SKM-1 (cell line): ENCODE results near the gene ATF7.
"Not testable (repeated sequence)": the region's sequence is repeated elsewhere in the genome, so short reads cannot be mapped to it uniquely, and the experiment has no call there.

Experiments used
- DNase-seq: peaks from one replicate; lab custom pipeline; 2025; ENCODE audit not compliant: unreplicated experiment; lab: John Stamatoyannopoulos, UW

The ATF7 gene

GRCh38 chr12:53627919-53628318, 1.7 kb upstream of the ATF7 start:
- no peak for DNase-seq

GRCh38 chr12:53626702-53627169, 554 bp upstream of the ATF7 start:
- no peak for DNase-seq

GRCh38 chr12:53625373-53625945, 723 bp downstream of the ATF7 start:
- DNase-seq: no peak

GRCh38 chr12:53624956-53625355, 1.2 kb downstream of the ATF7 start:
- DNase-seq: no peak

GRCh38 chr12:53624458-53624857, 1.7 kb downstream of the ATF7 start:
- no peak for DNase-seq

GRCh38 chr12:53623548-53624385, 2.4 kb downstream of the ATF7 start:
- DNase-seq: no peak

- DNase-seq: no peak
Observed at GRCh38 chr12:53622724-53623123, 3.5 kb downstream of the ATF7 start.

- no peak for DNase-seq
Observed at GRCh38 chr12:53618275-53618674, 7.9 kb downstream of the ATF7 start.

- no peak for DNase-seq
Observed at GRCh38 chr12:53617700-53618099, 8.5 kb downstream of the ATF7 start.

- DNase-seq: no peak
Observed at GRCh38 chr12:53616950-53617349, 9.2 kb downstream of the ATF7 start.

GRCh38 chr12:53613821-53614220, 12.4 kb downstream of the ATF7 start:
- DNase-seq: no peak

GRCh38 chr12:53612978-53613377, 13.2 kb downstream of the ATF7 start:
- no peak for DNase-seq

GRCh38 chr12:53611304-53611703, 14.9 kb downstream of the ATF7 start:
- DNase-seq: no peak

GRCh38 chr12:53606688-53607087, 19.5 kb downstream of the ATF7 start:
- not testable (repeated sequence) for DNase-seq

- DNase-seq: no peak
Observed at GRCh38 chr12:53604581-53604980, 21.6 kb downstream of the ATF7 start.

- DNase-seq: no peak
Observed at GRCh38 chr12:53603804-53604203, 22.4 kb downstream of the ATF7 start.

- DNase-seq: no peak
Observed at GRCh38 chr12:53603196-53603595, 23.0 kb downstream of the ATF7 start.

GRCh38 chr12:53602176-53602864, 23.9 kb downstream of the ATF7 start:
- no peak for DNase-seq

GRCh38 chr12:53601296-53601847, 24.8 kb downstream of the ATF7 start:
- no peak for DNase-seq

GRCh38 chr12:53600490-53601295, 25.5 kb downstream of the ATF7 start:
- DNase-seq: no peak

- no peak for DNase-seq
Observed at GRCh38 chr12:53599579-53599978, 26.6 kb downstream of the ATF7 start.
